Uterus (tissue), 2 donors: ENCODE results near the gene RAB34.

Source experiments
- POLR2A ChIP-seq, 2 donors: fragments of 450-650 bp; IDR thresholded peaks; one replicate each; pipeline ENCODE4 v1.6.1; 2016; ENCODE audit warnings: antibody characterized with exemption in 2 of 2, mild to moderate bottlenecking in 1 of 2, moderate library complexity in 1 of 2
- TF ChIP-seq, protein P1 (sequence below), 4 experiments: fragments of 200-600 bp in 2 of 4; fragments of 450-650 bp in 2 of 4; sonication (generic) in 2 of 4; IDR thresholded peaks; one replicate each; pipeline ENCODE4 v1.5.1; 2016 to 2019; ENCODE audit warnings: antibody characterized with exemption in 4 of 4, mild to moderate bottlenecking in 2 of 4, moderate library complexity in 1 of 4

DNA sequence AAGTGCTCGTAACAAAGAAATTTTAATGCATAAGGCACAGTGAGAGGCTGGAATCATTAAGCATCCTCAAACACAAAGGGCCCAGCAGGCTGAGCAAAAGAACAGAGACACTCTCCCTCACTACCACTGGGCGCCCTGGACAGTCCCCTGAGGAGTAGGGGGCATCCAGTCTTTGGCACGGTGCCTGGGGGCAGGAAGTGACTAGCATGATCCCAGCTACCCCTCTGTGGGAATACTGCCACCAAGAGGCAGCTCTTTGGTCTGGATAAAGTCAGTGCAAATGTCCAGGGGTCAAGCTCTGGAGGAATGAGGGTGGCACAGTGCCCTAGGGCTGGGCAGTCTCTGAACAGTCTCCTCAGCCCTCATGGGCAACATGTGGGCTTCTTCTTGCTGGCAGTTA, 3.4 kb downstream of the RAB34 start:
- no peak for TF ChIP-seq POLR2A (IDR thresholded peaks at IDR 0.05)
- TF ChIP-seq, protein P1, sequence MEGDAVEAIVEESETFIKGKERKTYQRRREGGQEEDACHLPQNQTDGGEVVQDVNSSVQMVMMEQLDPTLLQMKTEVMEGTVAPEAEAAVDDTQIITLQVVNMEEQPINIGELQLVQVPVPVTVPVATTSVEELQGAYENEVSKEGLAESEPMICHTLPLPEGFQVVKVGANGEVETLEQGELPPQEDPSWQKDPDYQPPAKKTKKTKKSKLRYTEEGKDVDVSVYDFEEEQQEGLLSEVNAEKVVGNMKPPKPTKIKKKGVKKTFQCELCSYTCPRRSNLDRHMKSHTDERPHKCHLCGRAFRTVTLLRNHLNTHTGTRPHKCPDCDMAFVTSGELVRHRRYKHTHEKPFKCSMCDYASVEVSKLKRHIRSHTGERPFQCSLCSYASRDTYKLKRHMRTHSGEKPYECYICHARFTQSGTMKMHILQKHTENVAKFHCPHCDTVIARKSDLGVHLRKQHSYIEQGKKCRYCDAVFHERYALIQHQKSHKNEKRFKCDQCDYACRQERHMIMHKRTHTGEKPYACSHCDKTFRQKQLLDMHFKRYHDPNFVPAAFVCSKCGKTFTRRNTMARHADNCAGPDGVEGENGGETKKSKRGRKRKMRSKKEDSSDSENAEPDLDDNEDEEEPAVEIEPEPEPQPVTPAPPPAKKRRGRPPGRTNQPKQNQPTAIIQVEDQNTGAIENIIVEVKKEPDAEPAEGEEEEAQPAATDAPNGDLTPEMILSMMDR (IDR thresholded peaks at IDR 0.05): no peak
